ENCODE measurements around the gene TBL1XR1. TPM values are rescaled to one million over a fixed set of nuclear protein-coding genes. Genes with fewer than 3 reads are reported as not detected.

Gene TBL1XR1
- total RNA-seq, 1 experiment from 2014 or later = 186 TPM

GRCh38 chr3:176987901-176988650, 209.2 kb downstream of the TBL1XR1 start:
- BruUV-seq (replicated peaks) = no TSS peak
- TF ChIP-seq EZH2 (IDR thresholded peaks at IDR 0.05; ENCODE audit: borderline replicate concordance, low read depth, low read length, poor library complexity, severe bottlenecking) = no peak
- no peak for TF ChIP-seq CTCF (conservative IDR thresholded peaks at IDR 0.05; ENCODE audit: low read depth, low read length)
- Histone ChIP-seq H3K27ac (ENCODE audit: low read depth, low read length, poor library complexity, severe bottlenecking) (no peak overlapping the region), H3K36me3 (ENCODE audit: insufficient read depth, low read length, poor library complexity, severe bottlenecking) (no peaks in the 10 kb centered on the region), H3K4me1 (ENCODE audit: insufficient read depth, low read length, poor library complexity, severe bottlenecking) (peaks cover 7% of the 10 kb centered on the region), H3K9me3 (ENCODE audit: low read depth, low read length, poor library complexity, severe bottlenecking) (peaks cover 5% of the 10 kb centered on the region), H3K4me3 (ENCODE audit: low read depth, low read length, poor library complexity, severe bottlenecking) (no peak overlapping the region), H3K27me3 (replicated peaks; ENCODE audit: insufficient read depth, low read depth, low read length, poor library complexity) (no peaks in the 10 kb centered on the region)
- CTCF ChIA-PET = no interaction called here
- intact Hi-C loops (cut with micrococcal nuclease; ENCODE audit: unreplicated experiment) = no loop called here
- DNase-seq (ENCODE audit: low spot score) = no peak
- POLR2A ChIA-PET (ENCODE audit: low non-redundant PET) = no interaction called here

- no TSS peak for BruUV-seq (replicated peaks)
- H3K36me3 ChIP-seq (ENCODE audit: insufficient read depth, low read length, poor library complexity, severe bottlenecking) = no peaks in the 10 kb centered on the region
- no peak overlapping the region for H3K4me3 ChIP-seq (ENCODE audit: low read depth, low read length, poor library complexity, severe bottlenecking)
- H3K27me3 ChIP-seq (replicated peaks; ENCODE audit: insufficient read depth, low read depth, low read length, poor library complexity) = no peaks in the 10 kb centered on the region
- POLR2A ChIA-PET (ENCODE audit: low non-redundant PET) = no interaction called here
- DNase-seq (ENCODE audit: low spot score) = no peak
- CTCF ChIA-PET = no interaction called here
- no peaks in the 10 kb centered on the region for H3K9me3 ChIP-seq (ENCODE audit: low read depth, low read length, poor library complexity, severe bottlenecking)
- intact Hi-C loops (cut with micrococcal nuclease; ENCODE audit: unreplicated experiment) = no loop called here
- H3K27ac ChIP-seq (ENCODE audit: low read depth, low read length, poor library complexity, severe bottlenecking) = no peak overlapping the region
- no peaks in the 10 kb centered on the region for H3K4me1 ChIP-seq (ENCODE audit: insufficient read depth, low read length, poor library complexity, severe bottlenecking)
- TF ChIP-seq EZH2 (IDR thresholded peaks at IDR 0.05; ENCODE audit: borderline replicate concordance, low read depth, low read length, poor library complexity, severe bottlenecking) = no peak
- TF ChIP-seq CTCF (conservative IDR thresholded peaks at IDR 0.05; ENCODE audit: low read depth, low read length) = no peak
Measured at GRCh38 chr3:176978441-176978840, 218.8 kb downstream of the TBL1XR1 start.

DNA sequence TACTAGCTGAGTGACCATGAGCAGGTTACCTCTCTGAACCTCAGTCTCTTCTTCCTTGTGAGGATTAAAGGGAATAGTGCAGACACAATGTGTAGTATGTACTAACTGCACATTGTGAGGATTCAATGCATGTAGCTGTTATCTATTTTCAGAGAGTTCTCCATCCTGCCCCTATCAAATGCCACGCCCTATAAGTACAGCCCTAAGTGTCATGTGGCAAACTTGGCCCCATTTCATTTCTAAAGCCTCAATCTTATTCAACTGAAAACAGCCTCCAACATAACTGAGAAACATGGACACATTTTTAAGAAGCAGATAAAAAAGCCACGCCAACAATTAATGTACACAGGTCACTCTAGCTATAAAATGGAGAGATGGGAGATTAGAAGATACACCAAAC, 220.0 kb downstream of the TBL1XR1 start:
- Histone ChIP-seq H3K4me1 (ENCODE audit: insufficient read depth, low read length, poor library complexity, severe bottlenecking) (no peaks in the 10 kb centered on the region), H3K4me3 (ENCODE audit: low read depth, low read length, poor library complexity, severe bottlenecking) (no peak overlapping the region), H3K27ac (ENCODE audit: low read depth, low read length, poor library complexity, severe bottlenecking) (no peak overlapping the region), H3K9me3 (ENCODE audit: low read depth, low read length, poor library complexity, severe bottlenecking) (no peaks in the 10 kb centered on the region), H3K27me3 (replicated peaks; ENCODE audit: insufficient read depth, low read depth, low read length, poor library complexity) (no peaks in the 10 kb centered on the region), H3K36me3 (ENCODE audit: insufficient read depth, low read length, poor library complexity, severe bottlenecking) (no peaks in the 10 kb centered on the region)
- TF ChIP-seq EZH2 (IDR thresholded peaks at IDR 0.05; ENCODE audit: borderline replicate concordance, low read depth, low read length, poor library complexity, severe bottlenecking) (no peak), CTCF (conservative IDR thresholded peaks at IDR 0.05; ENCODE audit: low read depth, low read length) (no peak)
- ChIA-PET CTCF (no interaction called here), POLR2A (ENCODE audit: low non-redundant PET) (no interaction called here)
- intact Hi-C loops (cut with micrococcal nuclease; ENCODE audit: unreplicated experiment) = no loop called here
- no peak for DNase-seq (ENCODE audit: low spot score)
- no TSS peak for BruUV-seq (replicated peaks)
